Measurements from ENCODE around the gene N4BP2.
"Not testable (repeated sequence)": the region's sequence is repeated elsewhere in the genome, so short reads cannot be mapped to it uniquely, and the experiment has no call there.

DNA sequence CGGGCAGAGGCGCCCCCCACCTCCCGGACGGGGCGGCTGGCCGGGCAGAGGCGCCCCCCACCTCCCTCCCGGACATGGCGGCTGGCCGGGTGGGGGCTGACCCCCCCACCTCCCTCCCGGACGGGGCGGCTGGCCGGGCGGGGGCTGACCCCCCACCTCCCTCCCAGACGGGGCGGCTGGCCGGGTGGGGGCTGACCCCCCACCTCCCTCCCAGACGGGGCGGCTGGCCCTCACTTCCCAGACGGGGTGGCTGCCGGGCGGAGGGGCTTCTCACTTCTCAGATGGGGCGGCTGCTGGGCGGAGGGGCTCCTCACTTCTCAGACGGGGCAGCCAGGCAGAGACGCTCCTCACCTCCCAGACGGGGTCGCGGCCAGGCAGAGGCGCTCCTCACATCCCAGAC, 90.8 kb downstream of the N4BP2 start:
- TF ChIP-seq, protein P1, sequence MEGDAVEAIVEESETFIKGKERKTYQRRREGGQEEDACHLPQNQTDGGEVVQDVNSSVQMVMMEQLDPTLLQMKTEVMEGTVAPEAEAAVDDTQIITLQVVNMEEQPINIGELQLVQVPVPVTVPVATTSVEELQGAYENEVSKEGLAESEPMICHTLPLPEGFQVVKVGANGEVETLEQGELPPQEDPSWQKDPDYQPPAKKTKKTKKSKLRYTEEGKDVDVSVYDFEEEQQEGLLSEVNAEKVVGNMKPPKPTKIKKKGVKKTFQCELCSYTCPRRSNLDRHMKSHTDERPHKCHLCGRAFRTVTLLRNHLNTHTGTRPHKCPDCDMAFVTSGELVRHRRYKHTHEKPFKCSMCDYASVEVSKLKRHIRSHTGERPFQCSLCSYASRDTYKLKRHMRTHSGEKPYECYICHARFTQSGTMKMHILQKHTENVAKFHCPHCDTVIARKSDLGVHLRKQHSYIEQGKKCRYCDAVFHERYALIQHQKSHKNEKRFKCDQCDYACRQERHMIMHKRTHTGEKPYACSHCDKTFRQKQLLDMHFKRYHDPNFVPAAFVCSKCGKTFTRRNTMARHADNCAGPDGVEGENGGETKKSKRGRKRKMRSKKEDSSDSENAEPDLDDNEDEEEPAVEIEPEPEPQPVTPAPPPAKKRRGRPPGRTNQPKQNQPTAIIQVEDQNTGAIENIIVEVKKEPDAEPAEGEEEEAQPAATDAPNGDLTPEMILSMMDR (IDR thresholded peaks at IDR 0.05) = not testable (repeated sequence)
- TF ChIP-seq POLR2A (IDR thresholded peaks at IDR 0.05) = not testable (repeated sequence)
